KMS-11 (cell line): ENCODE data around the gene TFEB.

Experiments used
- H2AFZ ChIP-seq: fragments of 200-600 bp; sonication (generic); 2 replicates; pipeline ENCODE4 v1.6.1; 2016; ENCODE audit warnings: antibody characterized with exemption, mixed run types, low read depth
- H3K27ac ChIP-seq: fragments of 200-600 bp; sonication (generic); 2 replicates; pipeline ENCODE4 v1.6.1; 2016; ENCODE audit warnings: mild to moderate bottlenecking, mixed run types
- H3K27me3 ChIP-seq: fragments of 200-600 bp; sonication (generic); 2 replicates; pipeline ENCODE4 v1.6.1; 2017; ENCODE audit warnings: mild to moderate bottlenecking, low read depth, mixed run types, moderate library complexity; ENCODE audit not compliant: insufficient read depth
- H3K36me3 ChIP-seq: fragments of 200-600 bp; sonication (generic); 2 replicates; pipeline ENCODE4 v1.6.1; 2017; ENCODE audit warnings: mild to moderate bottlenecking, mixed run types; ENCODE audit not compliant: insufficient read depth
- H3K4me1 ChIP-seq: fragments of 200-600 bp; sonication (generic); 2 replicates; pipeline ENCODE4 v1.6.1; 2016; ENCODE audit warnings: mild to moderate bottlenecking, low read depth, mixed run types; ENCODE audit not compliant: poor library complexity, severe bottlenecking
- H3K4me2 ChIP-seq: fragments of 200-600 bp; sonication (generic); 2 replicates; pipeline ENCODE4 v1.7.0; 2016; ENCODE audit warnings: mild to moderate bottlenecking, mixed run types
- H3K4me3 ChIP-seq: fragments of 200-600 bp; sonication (generic); IDR thresholded peaks from 2 replicates; pipeline ENCODE4 v1.6.1; 2017; ENCODE audit warnings: low read depth, low read length, mixed read lengths; ENCODE audit not compliant: insufficient read depth
- H3K79me2 ChIP-seq: fragments of 200-600 bp; sonication (generic); 2 replicates; pipeline ENCODE4 v1.6.1; 2016; ENCODE audit warnings: low read depth, mixed run types; ENCODE audit not compliant: insufficient read depth
- H3K9ac ChIP-seq: fragments of 200-600 bp; sonication (generic); 2 replicates; pipeline ENCODE4 v1.6.1; 2016; ENCODE audit warnings: mild to moderate bottlenecking, mixed run types
- H4K20me1 ChIP-seq: fragments of 200-600 bp; sonication (generic); 2 replicates; pipeline ENCODE4 v1.6.1; 2016; ENCODE audit warnings: mild to moderate bottlenecking, mixed run types; ENCODE audit not compliant: insufficient read depth
- CTCF ChIP-seq: fragments of 200-600 bp; sonication (generic); conservative IDR thresholded peaks from 2 replicates; pipeline ENCODE4 v1.6.1; 2017; ENCODE audit warnings: low read depth, mild to moderate bottlenecking, antibody characterized with exemption, low read length, moderate library complexity, mixed read lengths

The TFEB gene

GRCh38 chr6:41656002-41656691 lies 79.3 kb downstream of the TFEB start:
- Histone ChIP-seq H2AFZ (no peak overlapping the region), H4K20me1 (no peaks in the 10 kb centered on the region), H3K27ac (no peak overlapping the region)

GRCh38 chr6:41655646-41656001 lies 79.8 kb downstream of the TFEB start:
- Histone ChIP-seq H3K79me2 (no peaks in the 10 kb centered on the region), H2AFZ (no peak overlapping the region), H3K4me1 (no peaks in the 10 kb centered on the region), H3K36me3 (no peaks in the 10 kb centered on the region), H3K4me2 (no peak overlapping the region), H4K20me1 (no peaks in the 10 kb centered on the region), H3K27ac (no peak overlapping the region), H3K27me3 (peaks cover 63% of the 10 kb centered on the region), H3K4me3 (no peak overlapping the region), H3K9ac (no peak overlapping the region)
- no peak for TF ChIP-seq CTCF

More at GRCh38 chr6:41656002-41656691, 79.3 kb downstream of the TFEB start:
- no peaks in the 10 kb centered on the region for H3K4me1 ChIP-seq
- H3K36me3 ChIP-seq, result no peaks in the 10 kb centered on the region
- no peak for TF ChIP-seq CTCF
- no peak overlapping the region for H3K9ac ChIP-seq
- peaks cover 61% of the 10 kb centered on the region for H3K27me3 ChIP-seq
- no peak overlapping the region for H3K4me2 ChIP-seq
- H3K4me3 ChIP-seq, result no peak overlapping the region
- no peaks in the 10 kb centered on the region for H3K79me2 ChIP-seq

GRCh38 chr6:41655176-41655575 lies 80.2 kb downstream of the TFEB start:
- Histone ChIP-seq H2AFZ (no peak overlapping the region), H3K27ac (no peak overlapping the region), H3K4me1 (no peaks in the 10 kb centered on the region), H3K79me2 (no peaks in the 10 kb centered on the region), H3K9ac (no peak overlapping the region), H3K4me3 (no peak overlapping the region), H3K4me2 (no peak overlapping the region), H4K20me1 (no peaks in the 10 kb centered on the region), H3K27me3 (peaks cover 63% of the 10 kb centered on the region), H3K36me3 (no peaks in the 10 kb centered on the region)
- TF ChIP-seq CTCF, result no peak

- TF ChIP-seq CTCF, result no peak
- Histone ChIP-seq H3K9ac (no peak overlapping the region), H3K4me2 (no peak overlapping the region), H3K4me1 (no peaks in the 10 kb centered on the region), H3K36me3 (no peaks in the 10 kb centered on the region), H3K79me2 (no peaks in the 10 kb centered on the region), H3K4me3 (no peak overlapping the region), H3K27me3 (peaks cover 63% of the 10 kb centered on the region), H3K27ac (no peak overlapping the region), H4K20me1 (no peaks in the 10 kb centered on the region), H2AFZ (no peak overlapping the region)
Measured at GRCh38 chr6:41654698-41655151, 80.7 kb downstream of the TFEB start.
